KMS-11 (cell line): ENCODE results near the gene PLS1.

ENCODE experiments used
- H2AFZ ChIP-seq: fragments of 200-600 bp; sonication (generic); 2 replicates; pipeline ENCODE4 v1.6.1; 2016; ENCODE audit warnings: antibody characterized with exemption, mixed run types, low read depth
- H3K27ac ChIP-seq: fragments of 200-600 bp; sonication (generic); 2 replicates; pipeline ENCODE4 v1.6.1; 2016; ENCODE audit warnings: mild to moderate bottlenecking, mixed run types
- H3K27me3 ChIP-seq: fragments of 200-600 bp; sonication (generic); 2 replicates; pipeline ENCODE4 v1.6.1; 2017; ENCODE audit warnings: mild to moderate bottlenecking, low read depth, mixed run types, moderate library complexity; ENCODE audit not compliant: insufficient read depth
- H3K36me3 ChIP-seq: fragments of 200-600 bp; sonication (generic); 2 replicates; pipeline ENCODE4 v1.6.1; 2017; ENCODE audit warnings: mild to moderate bottlenecking, mixed run types; ENCODE audit not compliant: insufficient read depth
- H3K4me1 ChIP-seq: fragments of 200-600 bp; sonication (generic); 2 replicates; pipeline ENCODE4 v1.6.1; 2016; ENCODE audit warnings: mild to moderate bottlenecking, low read depth, mixed run types; ENCODE audit not compliant: poor library complexity, severe bottlenecking
- H3K4me2 ChIP-seq: fragments of 200-600 bp; sonication (generic); 2 replicates; pipeline ENCODE4 v1.7.0; 2016; ENCODE audit warnings: mild to moderate bottlenecking, mixed run types
- H3K4me3 ChIP-seq: fragments of 200-600 bp; sonication (generic); IDR thresholded peaks from 2 replicates; pipeline ENCODE4 v1.6.1; 2017; ENCODE audit warnings: low read depth, low read length, mixed read lengths; ENCODE audit not compliant: insufficient read depth
- H3K79me2 ChIP-seq: fragments of 200-600 bp; sonication (generic); 2 replicates; pipeline ENCODE4 v1.6.1; 2016; ENCODE audit warnings: low read depth, mixed run types; ENCODE audit not compliant: insufficient read depth
- H3K9ac ChIP-seq: fragments of 200-600 bp; sonication (generic); 2 replicates; pipeline ENCODE4 v1.6.1; 2016; ENCODE audit warnings: mild to moderate bottlenecking, mixed run types
- H4K20me1 ChIP-seq: fragments of 200-600 bp; sonication (generic); 2 replicates; pipeline ENCODE4 v1.6.1; 2016; ENCODE audit warnings: mild to moderate bottlenecking, mixed run types; ENCODE audit not compliant: insufficient read depth
- CTCF ChIP-seq: fragments of 200-600 bp; sonication (generic); conservative IDR thresholded peaks from 2 replicates; pipeline ENCODE4 v1.6.1; 2017; ENCODE audit warnings: low read depth, mild to moderate bottlenecking, antibody characterized with exemption, low read length, moderate library complexity, mixed read lengths

PLS1 gene

GRCh38 chr3:142726017-142726416, 129.8 kb downstream of the PLS1 start:
- H3K4me1 ChIP-seq, result peaks cover 8% of the 10 kb centered on the region
- no peak overlapping the region for H3K4me3 ChIP-seq
- no peak overlapping the region for H3K9ac ChIP-seq
- no peak for TF ChIP-seq CTCF
- H4K20me1 ChIP-seq, result no peaks in the 10 kb centered on the region
- H3K36me3 ChIP-seq, result no peaks in the 10 kb centered on the region; the same call in 1 of the 2 replicates
- H3K27me3 ChIP-seq, result no peaks in the 10 kb centered on the region
- no peaks in the 10 kb centered on the region for H3K79me2 ChIP-seq
- no peak overlapping the region for H2AFZ ChIP-seq
- H3K4me2 ChIP-seq, result no peak overlapping the region
- no peak overlapping the region for H3K27ac ChIP-seq

DNA sequence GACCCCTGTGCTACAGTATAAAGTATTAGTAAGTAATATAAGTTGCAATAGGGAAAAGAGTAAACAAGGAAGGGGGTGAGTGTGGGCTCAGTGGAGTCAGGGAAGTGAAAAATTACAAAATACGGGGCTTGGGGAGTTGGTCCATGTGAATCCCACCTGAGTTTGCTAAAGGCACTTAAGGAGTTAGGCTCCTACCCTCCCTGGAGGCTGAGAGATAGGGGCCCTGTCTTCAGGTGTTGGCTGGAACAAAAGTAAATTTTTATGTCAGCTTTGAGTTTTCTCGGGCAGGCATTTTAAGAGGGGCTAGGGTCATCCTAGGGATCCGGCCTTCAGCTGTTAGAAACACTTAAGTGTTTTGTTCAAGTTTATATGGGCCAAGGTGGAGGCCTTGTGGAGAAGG, 135.9 kb downstream of the PLS1 start:
- Histone ChIP-seq H3K79me2 (no peaks in the 10 kb centered on the region), H4K20me1 (no peaks in the 10 kb centered on the region), H3K4me2 (no peak overlapping the region), H3K4me1 (no peaks in the 10 kb centered on the region), H3K27ac (no peak overlapping the region), H3K36me3 (no peaks in the 10 kb centered on the region; the same call in 1 of the 2 replicates), H3K4me3 (no peak overlapping the region), H2AFZ (no peak overlapping the region), H3K27me3 (no peaks in the 10 kb centered on the region), H3K9ac (no peak overlapping the region)
- TF ChIP-seq CTCF, result no peak

DNA sequence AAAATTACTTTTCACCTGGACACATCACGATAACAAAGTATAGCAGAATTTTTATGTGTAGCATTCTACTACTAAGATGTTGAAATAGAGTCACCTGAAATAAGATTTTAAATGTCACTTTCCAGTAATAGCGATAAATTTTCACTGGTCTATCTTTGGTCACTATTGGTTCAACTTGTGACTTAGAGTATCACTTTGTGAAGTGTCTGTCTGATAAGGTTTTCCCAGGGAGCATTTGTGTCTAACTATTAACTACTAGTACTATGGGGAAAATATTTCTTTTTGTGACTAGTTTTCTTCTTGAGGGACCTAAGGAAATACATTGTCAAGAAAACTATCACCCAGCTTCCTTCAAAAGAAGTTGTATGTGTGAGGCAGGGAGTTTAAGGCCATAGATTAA, 138.6 kb downstream of the PLS1 start:
- H3K9ac ChIP-seq, result no peak overlapping the region
- no peaks in the 10 kb centered on the region for H3K79me2 ChIP-seq
- no peak overlapping the region for H3K4me2 ChIP-seq
- no peak overlapping the region for H3K27ac ChIP-seq
- H3K4me3 ChIP-seq, result no peak overlapping the region
- H3K36me3 ChIP-seq, result no peaks in the 10 kb centered on the region; the same call in 1 of the 2 replicates
- H4K20me1 ChIP-seq, result no peaks in the 10 kb centered on the region
- no peak overlapping the region for H2AFZ ChIP-seq
- peaks cover 4% of the 10 kb centered on the region for H3K4me1 ChIP-seq
- H3K27me3 ChIP-seq, result no peaks in the 10 kb centered on the region
- no peak for TF ChIP-seq CTCF

GRCh38 chr3:142735462-142735861, 139.3 kb downstream of the PLS1 start:
- Histone ChIP-seq H3K4me1 (peaks cover 4% of the 10 kb centered on the region), H3K36me3 (no peaks in the 10 kb centered on the region), H3K4me2 (no peak overlapping the region), H3K79me2 (no peaks in the 10 kb centered on the region), H3K27ac (no peak overlapping the region), H3K27me3 (no peaks in the 10 kb centered on the region), H3K4me3 (no peak overlapping the region), H2AFZ (no peak overlapping the region), H3K9ac (no peak overlapping the region), H4K20me1 (no peaks in the 10 kb centered on the region)
- TF ChIP-seq CTCF, result no peak
